Osteoblast (primary cell): Measurements from ENCODE around the gene SLC25A39. TPM values are rescaled to one million over a fixed set of nuclear protein-coding genes. Genes with fewer than 3 reads are reported as not detected.
"Not testable (repeated sequence)": the region's sequence is repeated elsewhere in the genome, so short reads cannot be mapped to it uniquely, and the experiment has no call there.

Source experiments
- DNase-seq: peaks from one replicate; pipeline ENCODE4 v3.0.0; 2011; ENCODE audit warnings: low spot score, mixed read lengths; ENCODE audit not compliant: insufficient read length; ENCODE audit errors: missing footprints
- H2AFZ ChIP-seq: 2 replicates; pipeline ENCODE4 v1.6.0; 2011; ENCODE audit warnings: mild to moderate bottlenecking, low read length
- H3K27ac ChIP-seq: 2 replicates; pipeline ENCODE4 v1.5.1; 2011; ENCODE audit warnings: mild to moderate bottlenecking, low read depth, low read length, moderate library complexity
- H3K27me3 ChIP-seq: 2 replicates; pipeline ENCODE4 v1.6.0; 2012; ENCODE audit warnings: mild to moderate bottlenecking, control low read depth, inconsistent platforms, low read length, moderate library complexity; ENCODE audit not compliant: insufficient read depth
- H3K36me3 ChIP-seq: 2 replicates; pipeline ENCODE4 v1.5.1; 2011; ENCODE audit warnings: mild to moderate bottlenecking, low read length, control low read depth, moderate library complexity; ENCODE audit not compliant: insufficient read depth
- H3K4me1 ChIP-seq: 2 replicates; pipeline ENCODE4 v1.5.1; 2011; ENCODE audit warnings: mild to moderate bottlenecking, low read length, control low read depth, moderate library complexity; ENCODE audit not compliant: insufficient read depth
- H3K4me2 ChIP-seq: 2 replicates; pipeline ENCODE4 v1.6.0; 2011; ENCODE audit warnings: mild to moderate bottlenecking, low read length; ENCODE audit not compliant: insufficient read depth
- H3K4me3 ChIP-seq: fragments of 200-600 bp; sonication (generic); 3 replicates; pipeline ENCODE4 v1.5.1; 2012; ENCODE audit warnings: mild to moderate bottlenecking, low read length, inconsistent platforms; ENCODE audit not compliant: insufficient read depth
- H3K79me2 ChIP-seq: 2 replicates; pipeline ENCODE4 v1.6.0; 2012; ENCODE audit warnings: mild to moderate bottlenecking, low read length, control low read depth, inconsistent platforms; ENCODE audit not compliant: insufficient read depth
- H3K9me3 ChIP-seq: 2 replicates; pipeline ENCODE4 v1.5.1; 2011; ENCODE audit warnings: low read depth, low read length, control low read depth
- H4K20me1 ChIP-seq: 2 replicates; pipeline ENCODE4 v1.6.0; 2012; ENCODE audit warnings: mild to moderate bottlenecking, low read length, control low read depth; ENCODE audit not compliant: insufficient read depth
- total RNA-seq: library from RNA; depleted of rRNA; stranded (reverse); fragments of >200 nt; gene quantifications from 2 replicates; pipeline ENCODE4 v1.2.3, GENCODE V29; 2012
- TF ChIP-seq, protein P1 (sequence below): IDR thresholded peaks from 2 replicates; pipeline ENCODE4 v1.5.1; 2011; ENCODE audit warnings: mild to moderate bottlenecking, low read depth, low read length, moderate library complexity; ENCODE audit errors: extremely low read depth

SLC25A39 gene
- total RNA-seq, 1 donor, result 60.1 TPM

DNA sequence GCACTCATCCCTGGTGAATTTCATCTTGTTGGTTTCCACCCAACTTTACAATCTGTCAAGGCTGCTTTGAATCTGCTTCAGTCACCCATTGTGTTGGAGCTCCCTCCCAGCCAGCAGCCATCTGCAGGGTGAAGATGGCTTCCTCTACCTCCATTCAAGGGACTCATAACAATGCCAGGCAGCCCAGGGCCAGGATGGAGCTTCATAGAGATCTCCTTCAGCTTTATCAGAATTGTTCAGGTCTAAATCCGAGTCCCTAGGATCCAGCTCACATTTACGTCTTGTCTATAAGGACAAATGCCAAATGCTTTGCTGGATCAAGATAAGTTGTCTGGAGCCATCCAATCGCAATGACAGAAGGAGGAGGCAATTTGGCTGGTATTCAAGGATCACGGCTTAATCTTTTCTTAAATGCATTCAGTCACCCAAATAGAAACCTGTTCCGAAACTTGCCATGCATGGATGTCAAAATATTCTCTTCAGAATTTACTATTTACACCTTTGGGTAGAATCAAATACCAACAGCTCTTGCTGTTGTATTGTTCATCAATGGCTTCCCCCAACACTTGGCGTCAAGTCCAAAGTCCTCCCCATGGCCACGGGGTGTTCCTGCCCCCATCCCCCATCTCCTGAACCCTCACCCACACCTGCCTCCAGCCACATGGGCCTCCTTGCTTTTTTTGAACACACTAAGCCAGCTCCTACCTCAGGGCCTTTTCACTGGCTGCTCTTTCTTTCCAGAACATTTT, 42.8 kb upstream of the SLC25A39 start:
- Histone ChIP-seq H3K9me3 (no peaks in the 10 kb centered on the region), H3K4me1 (no peaks in the 10 kb centered on the region), H4K20me1 (no peaks in the 10 kb centered on the region), H3K4me2 (no peak overlapping the region), H3K36me3 (no peaks in the 10 kb centered on the region), H2AFZ (no peak overlapping the region), H3K27ac (no peak overlapping the region), H3K27me3 (peaks cover 13% of the 10 kb centered on the region), H3K4me3 (no peak overlapping the region), H3K79me2 (no peaks in the 10 kb centered on the region)
- peak; percentile 65 for DNase-seq
- TF ChIP-seq, protein P1, sequence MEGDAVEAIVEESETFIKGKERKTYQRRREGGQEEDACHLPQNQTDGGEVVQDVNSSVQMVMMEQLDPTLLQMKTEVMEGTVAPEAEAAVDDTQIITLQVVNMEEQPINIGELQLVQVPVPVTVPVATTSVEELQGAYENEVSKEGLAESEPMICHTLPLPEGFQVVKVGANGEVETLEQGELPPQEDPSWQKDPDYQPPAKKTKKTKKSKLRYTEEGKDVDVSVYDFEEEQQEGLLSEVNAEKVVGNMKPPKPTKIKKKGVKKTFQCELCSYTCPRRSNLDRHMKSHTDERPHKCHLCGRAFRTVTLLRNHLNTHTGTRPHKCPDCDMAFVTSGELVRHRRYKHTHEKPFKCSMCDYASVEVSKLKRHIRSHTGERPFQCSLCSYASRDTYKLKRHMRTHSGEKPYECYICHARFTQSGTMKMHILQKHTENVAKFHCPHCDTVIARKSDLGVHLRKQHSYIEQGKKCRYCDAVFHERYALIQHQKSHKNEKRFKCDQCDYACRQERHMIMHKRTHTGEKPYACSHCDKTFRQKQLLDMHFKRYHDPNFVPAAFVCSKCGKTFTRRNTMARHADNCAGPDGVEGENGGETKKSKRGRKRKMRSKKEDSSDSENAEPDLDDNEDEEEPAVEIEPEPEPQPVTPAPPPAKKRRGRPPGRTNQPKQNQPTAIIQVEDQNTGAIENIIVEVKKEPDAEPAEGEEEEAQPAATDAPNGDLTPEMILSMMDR, result no peak

DNA sequence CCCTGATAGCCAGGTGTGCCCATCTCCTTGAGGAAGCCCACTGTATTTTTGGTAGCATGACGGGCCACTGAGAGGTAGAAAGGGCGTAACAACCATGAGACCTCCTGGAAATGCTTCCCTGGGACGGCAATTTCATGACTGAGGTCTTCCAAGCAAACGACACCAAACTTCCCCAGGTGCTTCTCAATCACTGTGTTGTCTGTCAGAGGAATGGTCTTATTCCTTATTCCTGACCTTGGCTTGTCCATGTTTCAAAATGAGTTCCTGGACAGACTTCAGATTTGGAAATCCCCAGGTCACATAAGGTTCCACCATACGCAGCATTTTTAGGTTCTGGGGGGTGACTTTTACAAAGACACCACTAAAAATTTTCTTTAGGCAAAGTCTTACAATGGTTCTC, 40.4 kb upstream of the SLC25A39 start:
- not testable (repeated sequence) for H3K4me1 ChIP-seq, H3K79me2 ChIP-seq

DNA sequence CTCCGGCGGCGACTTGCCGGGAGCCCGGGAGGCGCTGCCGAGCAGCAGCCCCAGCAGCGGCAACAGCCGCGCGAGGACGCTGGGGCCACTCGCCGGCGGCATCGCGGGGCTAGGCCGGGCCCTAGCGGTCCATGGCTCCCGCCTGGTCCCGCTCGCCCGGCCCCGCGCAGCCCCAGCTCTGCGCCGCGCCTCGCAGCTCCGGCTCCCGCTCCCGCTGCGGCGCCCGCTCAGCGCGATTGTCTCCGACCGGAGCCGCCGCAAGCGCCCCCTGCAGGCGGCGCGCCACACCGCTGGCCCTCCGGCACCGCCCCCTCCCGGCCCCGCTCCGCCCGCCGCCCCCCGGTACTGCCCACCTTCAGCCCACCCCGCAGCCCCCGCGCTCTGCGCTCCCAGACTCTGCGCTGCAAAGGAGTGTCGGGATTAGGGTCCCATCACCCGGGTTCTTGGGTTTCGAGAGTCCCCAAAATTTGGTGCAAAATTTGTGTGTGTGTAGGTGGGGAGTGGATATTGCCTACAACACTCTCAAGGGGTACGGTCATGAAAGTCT, 39.1 kb upstream of the SLC25A39 start, which contains the start of gene FAM171A2:
Gene FAM171A2 (minus strand): TSS at position 241 of the 547 bp plus-strand sequence. CDS start 139 bp downstream, at position 102.
- H4K20me1 ChIP-seq, result no peaks in the 10 kb centered on the region
- H3K79me2 ChIP-seq, result no peaks in the 10 kb centered on the region
- H3K9me3 ChIP-seq, result no peaks in the 10 kb centered on the region
- peak within 1 kb of the TSS; percentile 83 for H2AFZ ChIP-seq
- peak within 1 kb of the TSS; percentile 82 for H3K4me2 ChIP-seq
- H3K4me3 ChIP-seq, result peak within 1 kb of the TSS; percentile 75
- TF ChIP-seq, protein P1, result peak; percentile 25
- no peak within 1 kb of the TSS for H3K27ac ChIP-seq
- no peaks in the 10 kb centered on the region for H3K4me1 ChIP-seq
- peak; percentile 99 for DNase-seq
- H3K36me3 ChIP-seq, result no peaks in the 10 kb centered on the region
- H3K27me3 ChIP-seq, result peaks cover 10% of the 10 kb centered on the region

More for the DNA sequence above, 40.4 kb upstream of the SLC25A39 start:
- H3K9me3 ChIP-seq, H2AFZ ChIP-seq, H4K20me1 ChIP-seq, H3K27ac ChIP-seq, H3K4me2 ChIP-seq, H3K4me3 ChIP-seq, H3K36me3 ChIP-seq: not testable (repeated sequence)
- peaks cover 10% of the 10 kb centered on the region for H3K27me3 ChIP-seq
- peak; percentile 90 for DNase-seq

DNA sequence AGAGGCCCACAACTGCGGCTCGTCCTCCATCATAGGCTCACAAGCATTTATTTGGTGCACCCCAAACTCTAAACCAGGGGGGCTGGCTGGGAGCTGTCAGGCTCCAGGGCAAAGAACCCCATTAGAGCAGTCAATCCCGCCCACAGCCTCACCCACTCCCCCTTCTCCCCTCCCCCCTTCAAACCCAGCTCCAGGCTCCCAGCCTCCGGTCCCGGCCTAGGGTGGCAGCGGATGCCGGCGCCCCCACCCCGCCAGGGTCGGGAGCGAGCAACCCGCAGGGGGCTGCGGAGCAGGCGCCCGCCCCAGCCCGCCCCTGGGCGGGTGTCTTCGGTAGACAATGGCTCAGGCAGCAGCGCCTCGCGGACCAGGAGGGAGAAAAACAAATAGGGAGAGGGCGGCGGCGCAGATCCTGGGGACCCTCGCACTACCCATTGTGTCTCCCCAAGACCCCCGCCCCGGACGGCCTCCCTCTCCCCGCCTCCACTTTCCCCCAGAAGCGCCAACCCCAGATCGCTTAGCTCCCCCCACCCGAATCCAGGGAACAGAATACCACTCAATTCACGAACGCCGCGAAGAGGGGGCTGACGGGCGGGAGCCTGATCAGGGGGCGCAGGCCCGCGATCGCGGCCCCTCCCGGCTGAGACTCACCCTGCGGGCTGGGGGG, 38.5 kb upstream of the SLC25A39 start:
- no peak overlapping the region for H3K27ac ChIP-seq
- H3K4me2 ChIP-seq, result peak overlapping the region; percentile 82
- no peaks in the 10 kb centered on the region for H4K20me1 ChIP-seq
- TF ChIP-seq, protein P1, result no peak
- H2AFZ ChIP-seq, result peak overlapping the region; percentile 83
- peak overlapping the region; percentile 75 for H3K4me3 ChIP-seq
- no peaks in the 10 kb centered on the region for H3K36me3 ChIP-seq
- no peaks in the 10 kb centered on the region for H3K4me1 ChIP-seq
- no peaks in the 10 kb centered on the region for H3K79me2 ChIP-seq
- peak; percentile 98 for DNase-seq
- no peaks in the 10 kb centered on the region for H3K9me3 ChIP-seq
- H3K27me3 ChIP-seq, result peaks cover 10% of the 10 kb centered on the region
